Stomach (tissue), 4 donors: ENCODE measurements around the gene SUZ12.
"Not testable (repeated sequence)": the region's sequence is repeated elsewhere in the genome, so short reads cannot be mapped to it uniquely, and the experiment has no call there.

ENCODE experiments used
- EP300 ChIP-seq: sonication (generic); formaldehyde crosslinking; IDR thresholded peaks from one replicate; pipeline ENCODE4 v1.6.1; 2017; ENCODE audit warnings: antibody characterized with exemption
- TF ChIP-seq, protein P1 (sequence below), 7 experiments: fragments of 450-650 bp in 4 of 7; fragments of 200-600 bp in 3 of 7; sonication (generic) in 3 of 7; IDR thresholded peaks; one replicate each; pipeline ENCODE4 v1.5.1; 2016 to 2019; ENCODE audit warnings: antibody characterized with exemption in 7 of 7, control low read depth in 2 of 7, mild to moderate bottlenecking in 1 of 7

- TF ChIP-seq, protein P1, sequence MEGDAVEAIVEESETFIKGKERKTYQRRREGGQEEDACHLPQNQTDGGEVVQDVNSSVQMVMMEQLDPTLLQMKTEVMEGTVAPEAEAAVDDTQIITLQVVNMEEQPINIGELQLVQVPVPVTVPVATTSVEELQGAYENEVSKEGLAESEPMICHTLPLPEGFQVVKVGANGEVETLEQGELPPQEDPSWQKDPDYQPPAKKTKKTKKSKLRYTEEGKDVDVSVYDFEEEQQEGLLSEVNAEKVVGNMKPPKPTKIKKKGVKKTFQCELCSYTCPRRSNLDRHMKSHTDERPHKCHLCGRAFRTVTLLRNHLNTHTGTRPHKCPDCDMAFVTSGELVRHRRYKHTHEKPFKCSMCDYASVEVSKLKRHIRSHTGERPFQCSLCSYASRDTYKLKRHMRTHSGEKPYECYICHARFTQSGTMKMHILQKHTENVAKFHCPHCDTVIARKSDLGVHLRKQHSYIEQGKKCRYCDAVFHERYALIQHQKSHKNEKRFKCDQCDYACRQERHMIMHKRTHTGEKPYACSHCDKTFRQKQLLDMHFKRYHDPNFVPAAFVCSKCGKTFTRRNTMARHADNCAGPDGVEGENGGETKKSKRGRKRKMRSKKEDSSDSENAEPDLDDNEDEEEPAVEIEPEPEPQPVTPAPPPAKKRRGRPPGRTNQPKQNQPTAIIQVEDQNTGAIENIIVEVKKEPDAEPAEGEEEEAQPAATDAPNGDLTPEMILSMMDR (IDR thresholded peaks at IDR 0.05), result not testable (repeated sequence)
- not testable (repeated sequence) for TF ChIP-seq EP300
Measured at GRCh38 chr17:31964131-31964530, 27.3 kb downstream of the SUZ12 start.
